C1 segment of cervical spinal cord (tissue), 14 donors: ENCODE results near the gene XPO6.
A peak's percentile ranks its signal among the peaks of the same experiment; 100 is the strongest.
"Not testable (repeated sequence)": the region's sequence is repeated elsewhere in the genome, so short reads cannot be mapped to it uniquely, and the experiment has no call there.

Experiments
- DNase-seq, 14 donors: peaks; one replicate each; lab custom pipeline; 2025; lab: John Stamatoyannopoulos, UW

The XPO6 gene, protein sequence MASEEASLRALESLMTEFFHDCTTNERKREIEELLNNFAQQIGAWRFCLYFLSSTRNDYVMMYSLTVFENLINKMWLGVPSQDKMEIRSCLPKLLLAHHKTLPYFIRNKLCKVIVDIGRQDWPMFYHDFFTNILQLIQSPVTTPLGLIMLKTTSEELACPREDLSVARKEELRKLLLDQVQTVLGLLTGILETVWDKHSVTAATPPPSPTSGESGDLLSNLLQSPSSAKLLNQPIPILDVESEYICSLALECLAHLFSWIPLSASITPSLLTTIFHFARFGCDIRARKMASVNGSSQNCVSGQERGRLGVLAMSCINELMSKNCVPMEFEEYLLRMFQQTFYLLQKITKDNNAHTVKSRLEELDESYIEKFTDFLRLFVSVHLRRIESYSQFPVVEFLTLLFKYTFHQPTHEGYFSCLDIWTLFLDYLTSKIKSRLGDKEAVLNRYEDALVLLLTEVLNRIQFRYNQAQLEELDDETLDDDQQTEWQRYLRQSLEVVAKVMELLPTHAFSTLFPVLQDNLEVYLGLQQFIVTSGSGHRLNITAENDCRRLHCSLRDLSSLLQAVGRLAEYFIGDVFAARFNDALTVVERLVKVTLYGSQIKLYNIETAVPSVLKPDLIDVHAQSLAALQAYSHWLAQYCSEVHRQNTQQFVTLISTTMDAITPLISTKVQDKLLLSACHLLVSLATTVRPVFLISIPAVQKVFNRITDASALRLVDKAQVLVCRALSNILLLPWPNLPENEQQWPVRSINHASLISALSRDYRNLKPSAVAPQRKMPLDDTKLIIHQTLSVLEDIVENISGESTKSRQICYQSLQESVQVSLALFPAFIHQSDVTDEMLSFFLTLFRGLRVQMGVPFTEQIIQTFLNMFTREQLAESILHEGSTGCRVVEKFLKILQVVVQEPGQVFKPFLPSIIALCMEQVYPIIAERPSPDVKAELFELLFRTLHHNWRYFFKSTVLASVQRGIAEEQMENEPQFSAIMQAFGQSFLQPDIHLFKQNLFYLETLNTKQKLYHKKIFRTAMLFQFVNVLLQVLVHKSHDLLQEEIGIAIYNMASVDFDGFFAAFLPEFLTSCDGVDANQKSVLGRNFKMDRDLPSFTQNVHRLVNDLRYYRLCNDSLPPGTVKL

DNA sequence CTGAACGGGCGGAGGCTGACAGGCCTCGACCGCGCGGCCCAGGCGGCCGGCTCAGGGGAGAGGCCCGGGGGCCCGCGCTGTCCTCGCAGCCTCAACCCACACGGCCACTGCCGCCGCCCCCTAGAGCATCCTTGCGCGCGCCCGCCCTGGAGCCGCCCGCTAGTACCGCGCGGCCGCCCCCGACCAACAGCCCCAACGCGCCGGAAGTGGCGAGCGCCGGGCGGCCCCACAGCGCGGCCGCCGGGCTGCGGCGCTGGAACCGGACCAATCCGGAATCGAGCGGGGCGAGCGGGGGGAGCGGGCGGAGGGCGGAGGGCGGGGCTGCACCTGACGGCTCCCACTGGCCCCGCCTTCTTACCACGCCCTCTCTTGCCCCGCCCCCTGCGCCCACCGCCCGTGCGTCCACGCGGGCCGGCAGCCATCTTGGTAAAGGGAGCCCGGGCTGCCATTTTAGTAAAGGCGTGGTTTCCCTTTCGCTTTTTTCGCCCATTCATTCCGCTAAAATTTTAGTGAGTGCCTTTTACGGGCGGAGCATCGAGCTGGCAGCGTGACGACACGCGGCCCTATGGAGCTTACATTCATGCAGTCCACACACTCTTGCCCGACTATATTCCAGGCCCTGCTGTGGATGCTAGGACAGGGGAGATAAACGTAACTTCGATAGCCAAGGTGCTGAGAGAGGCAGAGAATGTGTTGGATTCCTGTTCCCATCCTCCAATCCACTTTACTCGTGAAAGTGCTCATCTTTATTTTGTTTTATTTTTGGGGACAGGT, at the start of gene XPO6:
XPO6 (minus strand) TSS at position 208 of the 774 bp plus-strand sequence. CDS start 597 bp downstream, outside the sequence.
- DNase-seq: peak; percentile 38 to 95 (median 89)

DNA sequence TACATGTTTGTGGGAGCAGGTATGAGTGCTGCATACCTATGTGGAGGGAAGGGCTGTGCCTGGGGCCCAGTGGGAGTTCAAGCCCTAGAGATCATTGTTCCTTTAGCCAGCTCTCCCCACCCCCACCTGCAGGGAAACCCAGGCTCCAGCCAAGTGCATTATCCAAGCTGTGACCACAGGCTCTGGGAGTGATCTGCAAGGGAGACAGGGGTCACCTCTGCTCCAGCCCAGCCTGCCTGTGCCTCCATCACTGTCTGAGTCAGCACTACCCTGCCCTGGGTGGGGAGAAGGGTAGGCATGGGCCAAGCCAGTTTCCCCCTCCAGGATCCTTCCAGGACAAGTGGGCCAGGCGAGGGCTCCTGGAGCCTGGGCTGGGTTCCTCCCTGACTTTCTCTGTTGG, 48.4 kb upstream of the XPO6 start:
- peak in 1 of 14 donors; percentile 66 for DNase-seq

DNA sequence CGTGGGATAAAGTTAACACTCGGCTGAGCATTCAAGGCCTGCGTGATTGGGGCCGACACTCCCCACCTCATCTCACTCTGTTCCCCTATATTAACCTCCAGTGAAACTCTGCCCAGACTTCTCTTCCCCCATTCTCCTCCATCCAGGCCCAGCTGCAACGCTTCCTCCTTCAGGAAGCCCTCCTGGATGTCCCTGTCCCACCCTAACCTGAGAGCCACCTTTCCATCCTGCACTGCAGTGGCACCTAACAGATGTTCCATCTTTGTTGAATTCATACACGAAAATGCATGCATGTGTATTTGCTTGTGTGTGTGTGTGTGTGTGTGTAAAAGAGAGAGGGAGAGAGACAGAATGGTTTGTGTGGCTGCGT, 48.0 kb upstream of the XPO6 start:
- no peak for DNase-seq

DNA sequence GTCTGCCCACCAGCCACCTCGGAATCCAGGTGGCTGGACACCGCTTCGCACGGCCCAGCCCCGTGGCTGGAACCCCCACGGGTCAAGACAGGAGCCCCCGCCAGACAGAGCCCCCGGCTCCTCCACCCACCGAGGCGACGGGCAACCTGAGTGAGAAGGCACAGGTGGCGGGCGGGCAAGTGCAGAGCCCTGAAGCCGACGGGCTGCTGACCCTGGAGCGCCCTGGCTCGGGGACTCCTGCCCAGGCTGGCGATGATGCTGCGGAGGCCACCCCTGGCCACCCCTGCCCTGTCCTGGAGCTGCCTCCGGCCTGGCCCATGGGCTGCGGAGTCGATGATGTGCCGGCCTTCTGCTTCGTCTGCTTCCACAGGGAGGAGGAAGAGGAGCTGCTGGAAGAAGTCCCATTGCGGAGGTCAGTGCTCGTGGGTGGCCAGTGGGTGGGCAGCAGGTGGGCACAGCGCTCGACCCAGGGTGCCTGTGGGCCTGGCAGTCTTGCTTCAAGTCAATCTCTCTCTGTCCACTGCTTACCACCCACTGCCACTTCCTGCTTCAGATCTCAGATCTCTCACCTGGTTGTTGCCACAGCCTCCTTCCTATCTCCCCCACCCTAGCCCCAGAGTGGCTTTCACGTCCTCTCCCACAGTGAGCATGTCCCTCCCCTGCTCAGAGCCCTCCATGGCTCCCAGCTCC, 47.5 kb upstream of the XPO6 start:
- DNase-seq: peak in 1 of 14 donors; percentile 41

DNA sequence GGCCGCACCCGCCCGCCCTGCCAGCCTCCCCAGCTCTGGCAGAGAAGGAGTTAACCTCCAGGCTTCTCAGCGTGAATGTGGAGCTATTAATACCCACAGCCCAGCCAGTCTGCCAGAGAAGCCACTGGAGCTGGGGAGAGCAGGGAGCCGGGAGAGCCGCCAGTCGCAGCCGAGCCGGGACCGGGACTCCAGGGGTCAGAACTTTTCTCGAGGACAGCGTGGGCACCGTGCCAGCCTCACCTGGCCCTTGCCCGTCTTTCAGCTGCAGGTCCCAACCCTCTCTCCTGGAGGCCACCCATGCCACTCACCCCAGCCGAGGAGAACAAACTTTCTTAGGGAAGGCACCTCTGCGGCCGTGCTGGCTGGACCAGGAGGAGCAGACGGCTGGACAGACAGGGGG, 46.8 kb upstream of the XPO6 start:
- DNase-seq: peak in 6 of 14 donors; percentile 2 to 84 (median 16)

DNA sequence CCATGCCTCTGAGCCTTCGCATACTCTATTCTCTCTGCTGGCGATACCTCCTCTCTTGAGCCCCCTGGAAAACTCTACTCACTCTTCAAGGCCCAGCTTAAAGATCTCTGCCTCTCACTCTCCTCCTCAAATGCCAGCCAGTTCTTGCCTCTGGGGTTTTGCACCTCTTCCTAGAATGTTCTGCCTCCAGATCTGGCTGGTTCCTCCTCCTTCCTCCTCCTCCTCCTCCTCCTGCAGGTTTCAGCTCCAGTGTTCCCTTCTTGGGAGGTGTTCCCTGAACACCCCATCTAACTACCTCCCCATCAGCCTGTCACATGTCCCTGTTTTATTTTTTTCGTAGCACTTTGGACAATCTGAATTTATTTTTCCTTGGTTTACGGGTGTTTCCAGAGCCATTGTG, 45.5 kb upstream of the XPO6 start:
- DNase-seq: no peak

DNA sequence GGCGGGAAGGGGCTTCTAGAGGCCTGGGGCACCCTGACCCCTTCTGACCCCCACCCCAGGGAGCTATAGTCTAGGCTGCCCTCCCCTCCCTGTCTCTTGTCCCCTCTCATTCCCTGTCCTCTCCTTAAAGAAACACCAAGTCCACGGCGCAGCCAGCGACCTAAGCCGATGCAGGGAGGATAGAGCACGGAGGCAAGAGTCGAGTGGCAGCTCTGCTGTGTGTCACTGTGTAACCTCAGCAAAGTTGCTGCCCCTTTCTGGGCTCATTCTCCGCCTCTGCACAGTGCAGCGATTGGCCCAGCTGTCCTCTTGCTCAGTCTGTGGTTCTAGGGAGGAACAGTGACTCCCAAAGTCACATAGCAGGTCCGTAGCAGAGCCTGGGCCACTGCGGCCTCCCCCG, 44.1 kb upstream of the XPO6 start:
- no peak for DNase-seq

DNA sequence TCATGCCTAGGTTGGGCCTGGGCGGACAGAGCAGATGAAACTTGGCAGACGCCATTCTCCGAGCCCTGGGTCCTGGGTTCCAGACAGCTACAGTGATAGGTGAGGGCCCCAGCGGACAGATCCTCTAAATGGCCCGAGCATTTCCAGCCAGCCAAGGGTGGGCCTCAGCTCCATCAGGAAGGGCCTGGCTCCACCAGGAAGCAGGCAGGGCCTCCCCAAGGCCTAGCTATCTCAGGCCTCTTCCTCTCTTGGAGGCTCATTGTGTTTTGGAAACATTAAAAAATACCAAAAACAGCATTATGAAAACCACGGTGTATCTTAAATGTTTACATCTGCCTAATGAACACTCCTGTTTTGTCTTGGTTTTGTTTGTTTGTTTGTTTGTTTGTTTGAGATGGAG, 42.4 kb upstream of the XPO6 start:
- DNase-seq: no peak

DNA sequence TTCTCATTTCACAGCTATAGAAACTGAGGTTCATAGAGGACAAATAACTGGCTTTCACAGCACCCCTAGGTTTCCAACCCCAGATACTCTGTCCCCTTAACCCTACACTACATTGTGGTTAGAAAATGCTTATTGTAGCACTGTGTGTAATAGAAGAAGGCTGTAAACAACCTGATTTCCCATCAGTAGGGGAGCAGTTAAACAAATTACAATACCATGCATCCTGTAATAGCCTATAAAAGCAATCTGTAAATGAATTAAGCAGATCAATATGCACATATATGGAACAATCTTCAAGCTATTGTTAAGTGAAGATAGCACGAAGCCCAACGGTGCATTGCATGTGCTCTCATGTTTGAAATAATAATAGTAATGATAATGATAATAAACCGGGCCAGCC, 39.2 kb upstream of the XPO6 start:
- no peak for DNase-seq

DNA sequence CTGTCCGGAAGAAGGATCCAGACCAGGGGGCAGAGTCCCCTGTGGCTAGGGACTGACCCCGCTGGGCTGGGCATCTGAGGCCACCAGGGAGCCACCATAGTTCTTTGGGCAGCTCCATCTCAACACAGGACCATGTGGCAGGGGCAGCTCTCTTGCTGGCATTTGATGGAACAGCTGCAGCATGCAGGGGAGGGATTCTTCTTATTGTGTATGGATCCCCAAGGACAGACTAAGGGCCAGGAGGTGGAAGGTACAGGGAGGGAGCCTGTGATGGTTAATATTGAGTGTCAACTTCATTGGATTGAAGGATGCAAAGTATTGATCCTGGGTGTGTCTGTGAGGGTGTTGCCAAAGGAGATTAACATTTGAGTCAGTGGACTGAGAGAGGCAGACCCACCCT, 37.7 kb upstream of the XPO6 start:
- DNase-seq: not testable (repeated sequence)

DNA sequence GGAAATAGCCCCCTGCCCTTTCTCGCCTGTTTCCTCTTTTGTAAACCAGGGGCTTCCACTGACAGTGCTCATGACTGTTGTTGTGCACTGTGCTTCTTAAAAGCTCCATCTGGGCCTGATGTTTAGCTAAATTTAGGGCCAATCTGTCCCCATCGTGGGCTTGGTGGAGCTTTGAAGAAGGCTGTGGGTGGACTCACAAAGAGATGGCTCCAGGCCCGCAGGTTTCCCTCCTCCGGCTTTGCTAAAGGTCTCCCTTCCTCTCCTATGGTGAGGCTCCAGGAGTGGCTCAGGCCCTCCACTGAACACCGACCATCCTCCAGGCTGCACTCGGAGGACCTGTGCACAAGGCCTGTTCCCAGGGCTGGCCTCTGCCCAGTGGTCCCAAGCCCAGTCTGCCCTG, 30.2 kb upstream of the XPO6 start:
- no peak for DNase-seq

DNA sequence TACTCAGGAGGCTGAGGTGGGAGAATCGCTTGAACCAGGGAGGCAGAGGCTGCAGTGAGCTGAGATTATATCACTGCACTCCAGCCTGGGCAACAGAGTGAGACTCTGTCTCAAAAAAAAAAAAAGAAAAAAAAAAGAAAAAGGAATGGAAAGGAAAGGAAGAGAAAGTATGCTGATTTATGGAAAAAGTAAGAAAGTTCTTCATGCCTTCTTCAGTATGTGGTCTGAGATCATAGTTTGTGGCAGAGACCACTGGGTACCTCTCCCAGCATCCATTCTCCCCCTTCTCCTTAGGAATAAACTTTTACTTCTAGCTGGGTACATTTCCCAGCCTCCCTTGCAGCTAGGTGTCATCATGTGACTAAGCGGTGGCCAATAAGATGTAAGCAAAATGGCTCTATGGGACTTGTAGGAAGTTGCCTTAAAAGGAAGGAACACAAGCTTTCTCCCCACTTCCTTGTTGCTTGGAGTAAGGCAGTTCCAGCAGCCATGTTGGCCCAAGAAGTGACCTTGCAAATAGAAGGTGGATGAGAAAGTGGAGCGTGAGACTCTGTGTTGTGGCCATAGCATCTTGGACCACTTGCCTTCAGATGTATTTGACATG, 26.1 kb upstream of the XPO6 start:
- DNase-seq: no peak

DNA sequence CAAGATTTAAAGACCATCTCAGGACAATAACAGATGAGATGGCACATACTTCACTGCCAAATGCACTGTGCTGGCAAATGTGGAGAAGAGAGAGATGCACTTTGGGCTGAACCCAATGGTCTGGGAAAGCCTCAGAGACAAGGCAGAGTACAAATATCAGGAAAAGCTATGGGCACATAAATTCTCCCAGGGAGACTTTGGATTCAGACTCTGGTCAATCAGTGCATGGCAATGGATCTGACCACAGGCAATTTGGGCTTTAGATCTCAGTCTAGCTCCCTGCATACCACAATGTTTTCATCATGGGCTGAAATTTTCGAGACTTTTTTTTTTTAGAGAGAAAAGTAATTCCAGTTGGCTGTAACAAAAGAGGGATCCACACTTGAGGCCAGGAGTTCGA, 20.0 kb upstream of the XPO6 start:
- DNase-seq: no peak

DNA sequence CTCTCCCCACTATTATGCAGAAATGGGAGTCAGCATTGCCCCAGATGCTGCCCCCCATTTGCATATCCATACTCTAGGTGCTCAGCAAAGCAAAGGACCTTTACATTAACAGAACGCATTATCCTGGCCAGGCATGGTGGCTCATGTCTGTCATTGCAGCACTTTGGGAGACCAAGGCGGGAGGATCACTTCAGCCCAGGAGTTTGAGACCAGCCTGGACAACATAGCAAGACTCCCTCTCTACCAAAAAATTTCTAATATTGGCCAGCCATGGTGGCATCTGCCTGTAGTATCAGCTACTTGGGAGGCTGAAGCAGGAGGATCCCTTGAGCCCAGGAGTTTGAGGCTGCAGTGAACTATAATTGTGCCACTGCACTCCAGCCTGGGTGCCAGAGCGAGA, 12.1 kb upstream of the XPO6 start:
- DNase-seq: not testable (repeated sequence)

DNA sequence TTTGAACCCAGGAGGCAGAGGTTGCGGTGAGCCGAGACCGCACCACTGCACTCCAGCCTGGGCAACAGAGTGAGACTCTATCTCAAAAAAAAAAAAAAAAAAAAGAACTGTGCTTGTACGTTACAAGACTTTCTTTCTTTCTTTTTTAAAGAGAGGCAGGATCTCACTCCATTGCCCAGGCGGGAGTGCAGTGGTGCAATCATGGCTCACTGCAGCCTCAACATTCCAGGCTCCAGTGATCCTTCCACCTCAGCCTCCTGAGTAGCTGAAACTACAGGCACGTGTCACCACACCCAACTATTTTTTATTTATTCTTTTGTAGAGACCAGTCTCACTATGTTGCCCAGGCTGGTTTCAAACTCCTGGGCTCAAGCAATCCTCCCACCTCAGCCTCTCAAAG, 8.0 kb upstream of the XPO6 start:
- not testable (repeated sequence) for DNase-seq

DNA sequence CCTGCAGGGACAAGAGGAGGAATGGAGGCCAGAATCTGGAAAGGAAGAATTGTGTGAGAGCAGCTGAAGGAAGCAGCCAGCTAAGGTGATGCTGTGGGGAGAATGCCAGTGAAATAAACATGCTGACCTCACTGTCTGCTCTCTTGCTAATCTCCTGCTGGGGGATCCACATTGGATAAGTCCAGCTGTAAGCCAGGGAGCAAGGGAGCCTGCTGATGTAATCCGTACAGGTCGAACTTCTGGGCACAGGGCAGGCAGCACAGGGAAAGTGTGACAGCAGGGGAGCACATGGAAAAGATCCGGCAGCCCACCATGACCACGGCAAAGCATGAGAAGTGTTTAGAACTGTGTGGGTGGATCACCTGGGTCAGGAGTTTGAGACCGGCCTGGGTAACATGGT, 7.5 kb upstream of the XPO6 start:
- DNase-seq: no peak

DNA sequence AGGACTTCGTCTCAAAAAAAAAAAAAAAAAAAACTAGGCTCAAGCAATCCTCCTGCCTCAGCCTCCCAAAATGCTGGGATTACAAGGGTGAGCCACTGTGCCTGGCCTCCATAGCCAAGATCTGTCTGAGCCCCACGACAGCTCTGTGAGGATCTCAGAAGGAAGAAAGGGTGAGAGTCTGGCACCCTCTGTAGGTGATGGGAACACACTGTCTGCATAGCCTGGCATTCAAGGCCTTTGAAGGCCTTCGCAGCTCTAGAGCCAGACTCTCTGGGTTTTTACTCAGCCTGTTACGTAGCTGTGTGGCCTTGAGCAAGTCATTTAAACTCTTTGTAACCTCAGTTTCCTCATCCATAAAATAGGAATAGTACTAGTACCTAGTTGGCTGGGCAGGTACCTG, 6.3 kb upstream of the XPO6 start:
- DNase-seq: no peak

DNA sequence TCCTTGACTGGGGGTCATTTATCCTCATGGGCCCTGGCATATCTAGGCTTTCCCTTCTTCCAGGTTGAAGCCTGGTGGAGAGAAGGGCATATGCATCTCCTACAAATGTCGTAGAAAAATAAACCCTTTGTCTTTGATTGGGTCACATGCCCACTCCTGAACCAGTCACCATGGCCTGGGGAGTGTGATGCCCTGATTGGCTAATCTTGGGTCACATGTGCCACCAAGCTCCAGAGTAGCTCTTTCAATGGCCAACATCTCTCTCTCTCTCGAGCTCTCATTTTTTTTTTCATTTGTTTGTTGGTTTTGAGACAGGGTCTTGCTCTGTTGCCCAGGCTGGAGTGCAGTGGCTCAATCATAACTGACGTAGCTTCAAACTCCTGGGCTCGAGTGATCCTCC, 5.6 kb upstream of the XPO6 start:
- DNase-seq: no peak

DNA sequence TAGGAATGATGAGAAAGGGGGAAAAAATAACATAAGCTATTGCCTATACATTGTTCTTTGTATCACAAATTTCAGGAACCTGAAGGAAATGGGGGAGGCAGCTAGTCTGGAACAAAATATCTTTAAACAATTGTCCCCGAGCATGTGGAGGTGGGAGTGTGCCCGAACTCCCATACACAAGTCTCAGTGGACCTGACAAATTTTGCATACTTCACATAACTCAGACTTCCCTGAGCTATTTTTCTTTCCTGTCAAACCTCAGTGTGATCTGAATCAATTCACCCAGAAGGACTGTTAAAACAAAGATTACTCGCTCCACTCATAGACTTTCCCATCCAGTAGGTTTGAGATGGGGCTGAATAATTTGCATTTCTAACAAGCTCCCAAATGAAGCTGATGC, 1.6 kb upstream of the XPO6 start:
- DNase-seq: no peak

DNA sequence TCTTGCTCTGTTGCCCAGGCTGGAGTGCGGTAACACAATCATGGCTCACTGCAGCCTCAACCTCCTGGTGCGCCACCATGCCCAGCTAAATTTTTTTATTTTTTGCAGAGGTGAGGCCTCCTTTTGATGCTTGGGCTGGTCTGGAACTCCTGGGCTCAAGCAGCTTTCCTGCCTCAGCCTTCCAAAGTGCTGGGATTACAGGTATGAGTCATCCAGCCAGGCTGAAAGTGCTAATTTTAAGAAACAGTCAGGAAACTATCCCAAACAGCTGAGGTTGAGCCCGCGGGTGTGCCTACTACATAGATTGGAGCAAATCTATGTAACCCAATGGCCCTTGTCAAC, 738 bp upstream of the XPO6 start:
- peak in 1 of 14 donors; percentile 40 for DNase-seq
